ENCODE results near the gene AP2A2. TPM values are rescaled to one million over a fixed set of nuclear protein-coding genes. Genes with fewer than 3 reads are reported as not detected.

The AP2A2 gene
- total RNA-seq, 1 donor from 2014 or later, result 69.7 TPM

GRCh38 chr11:1034001-1034400, 108.3 kb downstream of the AP2A2 start:
- Mint-ChIP-seq H3K27ac (ENCODE audit: unreplicated experiment) (no peak overlapping the region), H3K36me3 (ENCODE audit: low read depth) (no peaks in the 10 kb centered on the region), H3K9me3 (ENCODE audit: low read depth) (no peaks in the 10 kb centered on the region), H3K4me1 (ENCODE audit: low read depth) (no peaks in the 10 kb centered on the region), H3K27me3 (ENCODE audit: low read depth) (no peaks in the 10 kb centered on the region), H3K4me3 (ENCODE audit: unreplicated experiment) (no peak overlapping the region)
- no peak for TF ChIP-seq CTCF (IDR thresholded peaks at IDR 0.05)
- DNase-seq (ENCODE audit: low spot score), result no peak

GRCh38 chr11:1034456-1035295, 109.0 kb downstream of the AP2A2 start:
- no peaks in the 10 kb centered on the region for H3K36me3 Mint-ChIP-seq (ENCODE audit: low read depth)
- DNase-seq (ENCODE audit: low spot score), result no peak
- H3K4me1 Mint-ChIP-seq (ENCODE audit: low read depth), result no peaks in the 10 kb centered on the region
- H3K27ac Mint-ChIP-seq (ENCODE audit: unreplicated experiment), result no peak overlapping the region
- no peak for TF ChIP-seq CTCF (IDR thresholded peaks at IDR 0.05)
- no peaks in the 10 kb centered on the region for H3K9me3 Mint-ChIP-seq (ENCODE audit: low read depth)
- H3K27me3 Mint-ChIP-seq (ENCODE audit: low read depth), result no peaks in the 10 kb centered on the region
- no peak overlapping the region for H3K4me3 Mint-ChIP-seq (ENCODE audit: unreplicated experiment)

- H3K9me3 Mint-ChIP-seq (ENCODE audit: low read depth), result no peaks in the 10 kb centered on the region
- TF ChIP-seq CTCF (IDR thresholded peaks at IDR 0.05), result no peak
- H3K4me1 Mint-ChIP-seq (ENCODE audit: low read depth), result no peaks in the 10 kb centered on the region
Observed at GRCh38 chr11:1035577-1036283, 110.1 kb downstream of the AP2A2 start.

GRCh38 chr11:1036303-1036923, 110.7 kb downstream of the AP2A2 start, which contains the start of gene MUC6:
TSS of gene MUC6 (minus strand) at chr11:1036718. CDS start at chr11:1036655, 63 bp downstream.
- Mint-ChIP-seq H3K27ac (ENCODE audit: unreplicated experiment) (no peak within 1 kb of the TSS), H3K4me1 (ENCODE audit: low read depth) (no peaks in the 10 kb centered on the region)
- no peak for TF ChIP-seq CTCF (IDR thresholded peaks at IDR 0.05)

More at GRCh38 chr11:1035577-1036283, 110.1 kb downstream of the AP2A2 start:
- no peaks in the 10 kb centered on the region for H3K27me3 Mint-ChIP-seq (ENCODE audit: low read depth)
- no peaks in the 10 kb centered on the region for H3K36me3 Mint-ChIP-seq (ENCODE audit: low read depth)
- H3K27ac Mint-ChIP-seq (ENCODE audit: unreplicated experiment), result no peak overlapping the region
- DNase-seq (ENCODE audit: low spot score), result no peak
- no peak overlapping the region for H3K4me3 Mint-ChIP-seq (ENCODE audit: unreplicated experiment)

GRCh38 chr11:1036931-1037330, 111.3 kb downstream of the AP2A2 start:
- Mint-ChIP-seq H3K9me3 (ENCODE audit: low read depth) (no peaks in the 10 kb centered on the region), H3K4me1 (ENCODE audit: low read depth) (no peaks in the 10 kb centered on the region), H3K4me3 (ENCODE audit: unreplicated experiment) (no peak overlapping the region), H3K36me3 (ENCODE audit: low read depth) (no peaks in the 10 kb centered on the region), H3K27me3 (ENCODE audit: low read depth) (no peaks in the 10 kb centered on the region), H3K27ac (ENCODE audit: unreplicated experiment) (no peak overlapping the region)
- TF ChIP-seq CTCF (IDR thresholded peaks at IDR 0.05), result no peak
- DNase-seq (ENCODE audit: low spot score), result no peak

More at GRCh38 chr11:1036303-1036923, 110.7 kb downstream of the AP2A2 start, which contains the start of gene MUC6:
- no peak for DNase-seq (ENCODE audit: low spot score)
- Mint-ChIP-seq H3K9me3 (ENCODE audit: low read depth) (no peaks in the 10 kb centered on the region), H3K36me3 (ENCODE audit: low read depth) (no peaks in the 10 kb centered on the region), H3K4me3 (ENCODE audit: unreplicated experiment) (no peak within 1 kb of the TSS), H3K27me3 (ENCODE audit: low read depth) (no peaks in the 10 kb centered on the region)

Data from chondrocyte (in vitro differentiated cells).